OCI-LY3 (cell line): ENCODE measurements around the gene COL1A1.

Experiments used
- H2AFZ ChIP-seq: fragments of 200-600, 300-600 bp; shearing (Covaris generic); 2 replicates; pipeline ENCODE4 v1.6.0; 2014; ENCODE audit warnings: antibody characterized with exemption, low read depth, low read length
- H3K27ac ChIP-seq: fragments of 200-600, 300-600 bp; sonication (generic); 2 replicates; pipeline ENCODE4 v1.5.1; 2014; ENCODE audit warnings: mild to moderate bottlenecking, low read length, moderate library complexity, mixed read lengths
- H3K27me3 ChIP-seq: fragments of 200-600, 300-600 bp; sonication (generic); 2 replicates; pipeline ENCODE4 v1.6.1; 2014; ENCODE audit warnings: low read depth, low read length, mixed read lengths
- H3K36me3 ChIP-seq: fragments of 200-600, 300-600 bp; sonication (generic); replicated peaks from 2 replicates; pipeline ENCODE3; 2014; ENCODE audit warnings: low read depth, low read length, mixed read lengths
- H3K4me1 ChIP-seq: fragments of 300-600, 200-600 bp; sonication (generic); 2 replicates; pipeline ENCODE4 v1.6.1; 2014; ENCODE audit warnings: low read length, mixed read lengths
- H3K4me2 ChIP-seq: fragments of 200-600, 300-600 bp; sonication (generic); 2 replicates; pipeline ENCODE4 v1.6.1; 2014; ENCODE audit warnings: low read length, mixed read lengths
- H3K4me3 ChIP-seq: fragments of 300-600, 200-600 bp; sonication (generic); 2 replicates; pipeline ENCODE4 v1.5.1; 2014; ENCODE audit warnings: antibody characterized with exemption, mild to moderate bottlenecking, low read length, moderate library complexity
- H3K79me2 ChIP-seq: fragments of 300-600, 200-600 bp; shearing (Covaris generic); 2 replicates; pipeline ENCODE4 v1.6.1; 2014; ENCODE audit warnings: mild to moderate bottlenecking, low read length, mixed read lengths
- H3K9ac ChIP-seq: fragments of 300-600, 200-600 bp; shearing (Covaris generic); 2 replicates; pipeline ENCODE4 v1.6.0; 2014; ENCODE audit warnings: mild to moderate bottlenecking, low read length, moderate library complexity
- H3K9me3 ChIP-seq: fragments of 200-600, 300-600 bp; shearing (Covaris generic); 2 replicates; pipeline ENCODE4 v1.6.1; 2014; ENCODE audit warnings: low read length, mixed read lengths; ENCODE audit not compliant: insufficient read depth
- H4K20me1 ChIP-seq: fragments of 200-600, 300-600 bp; sonication (generic); 2 replicates; pipeline ENCODE4 v1.6.1; 2016; ENCODE audit warnings: low read length, mixed read lengths; ENCODE audit not compliant: insufficient read depth
- CTCF ChIP-seq: fragments of 200-600, 300-600 bp; sonication (generic); IDR thresholded peaks from 2 replicates; pipeline ENCODE4 v1.5.1; 2014; ENCODE audit warnings: antibody characterized with exemption, low read length, low read depth
- EZH2phosphoT487 ChIP-seq: fragments of 200-600 bp; shearing (Covaris generic); IDR thresholded peaks from 2 replicates; pipeline ENCODE4 v1.6.1; 2018; ENCODE audit warnings: antibody characterized with exemption, mixed run types, low read depth

The COL1A1 gene

DNA sequence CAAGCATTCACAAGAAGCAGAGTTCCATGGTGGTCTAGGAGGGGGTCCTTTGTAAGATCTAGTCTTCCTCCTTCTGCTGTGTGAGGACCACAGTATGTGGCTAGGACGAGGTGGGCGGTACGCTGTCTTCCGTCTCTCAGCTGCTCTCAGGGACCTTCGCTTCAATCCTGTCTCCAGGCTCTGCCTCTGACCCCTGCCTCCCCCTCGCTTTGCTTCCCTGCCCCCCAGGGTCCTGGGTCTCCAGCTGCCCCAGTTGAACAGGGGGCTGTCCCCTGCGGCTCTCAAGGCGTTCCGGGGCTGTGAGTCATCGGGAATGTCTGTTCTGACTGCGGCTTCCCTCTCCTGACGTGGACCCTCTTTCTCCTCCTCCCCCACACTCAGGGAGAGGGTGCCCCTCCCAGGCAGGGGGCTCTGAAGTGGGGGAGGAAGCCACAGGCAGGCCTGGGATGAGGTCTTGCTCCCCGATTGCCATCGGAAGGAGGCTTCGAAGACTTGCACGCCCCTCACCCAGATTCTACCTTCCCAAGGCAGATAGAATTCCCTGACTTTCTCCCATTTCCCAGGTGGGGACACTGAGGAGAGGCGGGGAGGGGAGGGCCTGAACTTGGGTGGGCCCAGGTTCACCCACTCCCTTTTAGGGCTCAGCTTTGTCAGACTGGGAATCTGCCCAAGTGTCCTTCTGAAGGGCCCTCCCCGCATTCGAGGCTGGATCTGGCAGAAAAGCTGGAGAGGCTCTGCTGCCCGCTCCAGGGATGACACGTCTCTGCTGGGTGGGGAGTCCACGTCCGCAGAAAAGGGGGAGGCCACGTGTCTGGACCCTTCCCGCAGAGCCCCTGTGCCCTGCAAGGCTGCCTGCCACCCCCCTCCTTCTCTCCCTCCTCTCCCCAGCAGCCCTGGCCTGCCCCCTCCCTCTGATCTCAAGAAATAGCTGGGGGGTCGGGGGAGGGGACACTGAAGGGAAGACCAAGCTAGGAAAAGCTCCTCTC is 9.1 kb upstream of the COL1A1 start:
- peaks cover 40% of the 10 kb centered on the region for H3K27me3 ChIP-seq
- peaks cover 16% of the 10 kb centered on the region for H3K4me1 ChIP-seq
- no peaks in the 10 kb centered on the region for H3K36me3 ChIP-seq
- H3K27ac ChIP-seq, result no peak overlapping the region
- H4K20me1 ChIP-seq, result no peaks in the 10 kb centered on the region
- no peak overlapping the region for H3K4me3 ChIP-seq
- no peaks in the 10 kb centered on the region for H3K79me2 ChIP-seq
- H3K9ac ChIP-seq, result no peak overlapping the region
- no peak overlapping the region for H2AFZ ChIP-seq
- H3K4me2 ChIP-seq, result no peak overlapping the region
- no peaks in the 10 kb centered on the region for H3K9me3 ChIP-seq
- TF ChIP-seq CTCF (no peak), EZH2phosphoT487 (no peak)

DNA sequence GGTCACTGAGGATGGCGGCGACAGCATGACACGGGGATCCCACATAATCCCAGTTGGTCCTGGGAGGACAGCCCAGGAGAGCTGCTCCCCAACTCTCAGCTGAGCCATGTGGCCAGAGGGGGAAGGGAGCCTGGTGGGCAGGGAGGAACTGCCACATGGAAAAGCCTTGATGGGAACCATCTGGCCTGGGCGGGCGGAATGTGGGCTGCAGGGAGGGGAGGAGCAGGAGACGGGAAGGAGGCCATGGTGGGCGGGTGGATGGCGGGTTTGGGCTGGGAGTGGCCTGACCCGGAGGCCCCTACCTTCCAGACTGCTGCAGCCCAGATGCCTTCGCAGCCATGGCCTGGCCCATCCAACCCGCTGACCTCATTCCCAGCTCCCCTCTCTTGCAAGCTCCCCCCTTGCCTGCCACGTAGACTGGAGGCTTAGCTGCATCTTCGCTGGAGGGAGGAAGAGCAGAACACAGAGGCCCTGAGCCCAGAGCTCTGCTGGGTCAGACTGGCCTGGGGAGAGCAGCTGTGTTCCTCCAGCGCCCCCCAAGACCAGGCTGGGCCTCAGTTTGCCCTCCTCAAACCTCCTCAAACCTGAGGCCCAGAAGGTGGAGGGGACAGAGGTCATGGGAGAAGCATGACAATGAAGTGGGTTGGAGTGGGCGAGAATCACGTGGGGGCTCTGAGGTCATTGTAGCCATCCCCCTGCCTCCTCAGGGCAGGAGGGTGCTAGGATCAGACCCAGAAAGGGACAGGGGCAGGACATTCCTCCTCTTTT is 8.2 kb upstream of the COL1A1 start:
- peaks cover 16% of the 10 kb centered on the region for H3K4me1 ChIP-seq
- peaks cover 49% of the 10 kb centered on the region for H3K27me3 ChIP-seq
- no peaks in the 10 kb centered on the region for H3K9me3 ChIP-seq
- no peak overlapping the region for H3K4me3 ChIP-seq
- H3K79me2 ChIP-seq, result no peaks in the 10 kb centered on the region
- H4K20me1 ChIP-seq, result no peaks in the 10 kb centered on the region
- no peak overlapping the region for H3K9ac ChIP-seq
- no peak overlapping the region for H3K27ac ChIP-seq
- no peaks in the 10 kb centered on the region for H3K36me3 ChIP-seq
- no peak overlapping the region for H3K4me2 ChIP-seq
- H2AFZ ChIP-seq, result no peak overlapping the region
- TF ChIP-seq EZH2phosphoT487, result no peak

DNA sequence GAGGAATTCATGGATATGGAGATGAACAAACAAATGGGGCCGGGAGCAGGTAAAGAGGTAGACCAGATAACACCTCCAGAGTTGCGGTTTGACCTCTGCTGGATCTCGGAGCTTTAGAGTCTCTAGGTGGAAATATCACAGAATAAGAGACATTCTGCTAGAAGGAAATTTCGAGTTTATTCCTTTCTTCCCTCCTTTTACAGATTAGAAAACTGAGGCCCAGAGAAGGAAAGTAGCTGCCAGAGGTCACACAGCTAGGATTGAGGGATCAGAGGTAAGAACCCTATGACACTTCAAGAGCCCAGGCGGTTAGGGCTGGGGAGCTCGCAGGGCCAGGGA is 7.7 kb upstream of the COL1A1 start:
- Histone ChIP-seq H2AFZ (no peak overlapping the region), H3K36me3 (no peaks in the 10 kb centered on the region), H3K27ac (no peak overlapping the region)

GRCh38 chr17:50208611-50209061 is 7.2 kb upstream of the COL1A1 start:
- Histone ChIP-seq H3K27ac (no peak overlapping the region), H3K79me2 (no peaks in the 10 kb centered on the region), H3K9me3 (no peaks in the 10 kb centered on the region), H3K4me1 (peaks cover 16% of the 10 kb centered on the region), H2AFZ (no peak overlapping the region), H3K27me3 (peaks cover 55% of the 10 kb centered on the region), H3K4me2 (no peak overlapping the region), H3K9ac (no peak overlapping the region), H4K20me1 (no peaks in the 10 kb centered on the region), H3K4me3 (no peak overlapping the region), H3K36me3 (no peaks in the 10 kb centered on the region)
- TF ChIP-seq CTCF (no peak), EZH2phosphoT487 (no peak)

More for the DNA sequence above, 7.7 kb upstream of the COL1A1 start:
- TF ChIP-seq CTCF (no peak), EZH2phosphoT487 (no peak)
- Histone ChIP-seq H3K9me3 (no peaks in the 10 kb centered on the region), H4K20me1 (no peaks in the 10 kb centered on the region), H3K27me3 (peaks cover 50% of the 10 kb centered on the region), H3K79me2 (no peaks in the 10 kb centered on the region), H3K4me2 (no peak overlapping the region), H3K4me3 (no peak overlapping the region), H3K4me1 (peaks cover 16% of the 10 kb centered on the region), H3K9ac (no peak overlapping the region)
